SK-N-SH (cell line): ENCODE results near the gene DMD.

Experiments used
- FOSL2 ChIP-seq: IDR thresholded peaks from 2 replicates; pipeline ENCODE4 v1.4.0; 2012; ENCODE audit warnings: low read depth, mild to moderate bottlenecking, moderate library complexity, borderline replicate concordance
- REST ChIP-seq: IDR thresholded peaks from 2 replicates; pipeline ENCODE4 v1.6.1; 2012; ENCODE audit warnings: mild to moderate bottlenecking, low read depth, low read length, moderate library complexity
- TCF12 ChIP-seq: IDR thresholded peaks from 2 replicates; pipeline ENCODE4 v1.4.0; 2012
- TF ChIP-seq, protein P1 (sequence below): IDR thresholded peaks from 2 replicates; pipeline ENCODE4 v1.4.0; 2012; ENCODE audit warnings: low read depth, borderline replicate concordance
- TF ChIP-seq, protein P2 (sequence below): fragments of 200-600 bp; sonication (generic); IDR thresholded peaks from 2 replicates; pipeline ENCODE4 v1.6.1; 2017; ENCODE audit warnings: antibody characterized with exemption, mild to moderate bottlenecking, moderate library complexity

GRCh38 chrX:32778965-32779364 is 432.4 kb downstream of the DMD start:
- TF ChIP-seq, protein P1, sequence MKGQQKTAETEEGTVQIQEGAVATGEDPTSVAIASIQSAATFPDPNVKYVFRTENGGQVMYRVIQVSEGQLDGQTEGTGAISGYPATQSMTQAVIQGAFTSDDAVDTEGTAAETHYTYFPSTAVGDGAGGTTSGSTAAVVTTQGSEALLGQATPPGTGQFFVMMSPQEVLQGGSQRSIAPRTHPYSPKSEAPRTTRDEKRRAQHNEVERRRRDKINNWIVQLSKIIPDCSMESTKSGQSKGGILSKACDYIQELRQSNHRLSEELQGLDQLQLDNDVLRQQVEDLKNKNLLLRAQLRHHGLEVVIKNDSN, result no peak
- TF ChIP-seq, protein P2, sequence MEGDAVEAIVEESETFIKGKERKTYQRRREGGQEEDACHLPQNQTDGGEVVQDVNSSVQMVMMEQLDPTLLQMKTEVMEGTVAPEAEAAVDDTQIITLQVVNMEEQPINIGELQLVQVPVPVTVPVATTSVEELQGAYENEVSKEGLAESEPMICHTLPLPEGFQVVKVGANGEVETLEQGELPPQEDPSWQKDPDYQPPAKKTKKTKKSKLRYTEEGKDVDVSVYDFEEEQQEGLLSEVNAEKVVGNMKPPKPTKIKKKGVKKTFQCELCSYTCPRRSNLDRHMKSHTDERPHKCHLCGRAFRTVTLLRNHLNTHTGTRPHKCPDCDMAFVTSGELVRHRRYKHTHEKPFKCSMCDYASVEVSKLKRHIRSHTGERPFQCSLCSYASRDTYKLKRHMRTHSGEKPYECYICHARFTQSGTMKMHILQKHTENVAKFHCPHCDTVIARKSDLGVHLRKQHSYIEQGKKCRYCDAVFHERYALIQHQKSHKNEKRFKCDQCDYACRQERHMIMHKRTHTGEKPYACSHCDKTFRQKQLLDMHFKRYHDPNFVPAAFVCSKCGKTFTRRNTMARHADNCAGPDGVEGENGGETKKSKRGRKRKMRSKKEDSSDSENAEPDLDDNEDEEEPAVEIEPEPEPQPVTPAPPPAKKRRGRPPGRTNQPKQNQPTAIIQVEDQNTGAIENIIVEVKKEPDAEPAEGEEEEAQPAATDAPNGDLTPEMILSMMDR, result no peak
- TF ChIP-seq FOSL2, result no peak
- TF ChIP-seq REST, result no peak
- TF ChIP-seq TCF12, result no peak
